DMS53 treated with DMSO at 0.1 percent for 48 hours (cell line): ENCODE data around the gene CEP104.

Source experiments
- DNase-seq: peaks from one replicate; lab custom pipeline; 2025; ENCODE audit not compliant: unreplicated experiment; lab: John Stamatoyannopoulos, UW

CEP104 gene

GRCh38 chr1:3894626-3895278 is 37.7 kb upstream of the CEP104 start:
- no peak for DNase-seq

DNA sequence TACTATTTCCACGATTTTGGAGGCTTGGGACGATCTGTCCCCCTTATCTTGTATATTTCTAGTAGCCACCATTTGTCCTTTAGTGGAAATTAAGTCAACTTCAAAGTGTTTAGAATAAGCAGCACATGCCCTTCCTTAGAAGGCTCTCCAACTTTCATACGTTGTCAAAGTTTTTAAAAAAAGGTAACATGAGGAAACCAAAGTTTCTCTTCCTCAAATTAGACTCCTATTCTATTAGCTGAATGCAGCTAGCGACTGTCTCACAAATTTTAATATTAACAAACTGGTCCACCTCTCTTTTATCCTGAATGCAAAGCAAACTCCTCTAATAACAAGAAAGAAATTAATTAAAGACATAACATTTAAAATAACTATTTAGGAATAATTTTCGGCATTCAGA is 36.2 kb upstream of the CEP104 start:
- DNase-seq: no peak

- DNase-seq: no peak
These were observed 35.7 kb upstream of the CEP104 start for GRCh38 chr1:3892748-3893147.

DNA sequence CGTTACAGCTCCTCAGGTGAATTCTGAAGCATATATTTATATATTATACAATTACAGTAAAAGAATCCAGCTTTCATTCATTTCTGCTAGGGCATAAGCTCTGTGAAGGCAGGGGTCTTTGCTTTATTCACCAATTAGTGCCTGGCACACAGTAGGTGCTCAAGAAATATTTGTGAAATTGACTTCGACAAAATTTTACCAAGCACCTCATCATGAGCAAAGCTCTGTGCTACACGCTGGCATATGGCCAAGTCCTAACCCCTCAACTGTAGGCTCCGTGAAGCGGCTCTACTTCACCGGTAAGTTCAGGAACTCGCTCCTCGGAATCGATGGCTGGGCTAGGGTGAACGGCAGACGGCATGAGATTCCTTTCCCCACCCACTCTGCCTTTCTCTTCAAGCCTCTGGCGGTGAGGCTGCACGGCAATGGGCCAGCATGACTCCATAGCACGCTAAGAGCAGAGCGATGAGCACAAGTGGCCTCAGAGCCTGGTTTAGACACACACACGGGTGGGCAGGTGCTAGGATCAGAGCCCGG is 34.4 kb upstream of the CEP104 start:
- DNase-seq: no peak

- DNase-seq: no peak
These were observed 33.6 kb upstream of the CEP104 start for GRCh38 chr1:3890389-3891328.

DNA sequence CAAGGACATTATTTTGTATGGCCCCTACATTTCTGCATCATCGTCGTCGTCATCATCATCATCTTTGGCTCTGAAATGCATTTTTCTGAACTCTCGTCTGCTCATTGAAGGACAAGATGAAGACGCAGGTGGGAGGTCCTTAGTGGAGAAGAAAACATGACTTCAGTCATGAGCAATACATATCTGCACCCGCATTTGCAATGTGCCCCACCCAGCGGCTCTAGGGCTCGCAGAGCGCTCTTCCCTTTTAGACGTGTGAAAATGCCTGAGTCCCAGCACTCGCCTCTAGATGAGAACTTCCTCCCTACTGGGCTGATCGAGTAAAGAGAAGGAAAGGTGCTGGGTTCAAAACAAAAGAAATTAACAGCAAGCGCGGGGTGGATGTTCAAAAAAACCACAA is 32.9 kb upstream of the CEP104 start:
- DNase-seq: no peak

GRCh38 chr1:3888301-3888700 is 31.3 kb upstream of the CEP104 start:
- no peak for DNase-seq

DNA sequence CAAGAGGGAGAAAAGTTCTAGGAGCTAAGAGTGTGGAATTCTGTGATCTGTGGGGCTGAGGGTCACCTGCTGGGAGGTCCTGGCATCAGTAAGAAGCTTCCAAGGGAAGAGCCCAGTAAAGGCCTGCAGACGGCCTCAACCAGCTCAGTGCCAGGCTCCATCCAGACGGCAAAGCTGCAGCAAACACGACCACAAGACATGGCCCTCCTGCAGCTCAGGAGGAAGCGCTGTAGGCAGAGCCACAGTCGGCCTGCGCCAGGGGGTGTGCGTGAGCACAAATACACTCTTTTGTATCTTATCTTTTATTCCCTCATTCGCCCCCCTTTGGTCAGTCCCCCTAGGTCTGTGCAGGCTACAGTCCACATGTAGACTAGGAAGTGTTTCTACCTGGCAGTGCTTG is 29.7 kb upstream of the CEP104 start:
- DNase-seq: no peak

DNA sequence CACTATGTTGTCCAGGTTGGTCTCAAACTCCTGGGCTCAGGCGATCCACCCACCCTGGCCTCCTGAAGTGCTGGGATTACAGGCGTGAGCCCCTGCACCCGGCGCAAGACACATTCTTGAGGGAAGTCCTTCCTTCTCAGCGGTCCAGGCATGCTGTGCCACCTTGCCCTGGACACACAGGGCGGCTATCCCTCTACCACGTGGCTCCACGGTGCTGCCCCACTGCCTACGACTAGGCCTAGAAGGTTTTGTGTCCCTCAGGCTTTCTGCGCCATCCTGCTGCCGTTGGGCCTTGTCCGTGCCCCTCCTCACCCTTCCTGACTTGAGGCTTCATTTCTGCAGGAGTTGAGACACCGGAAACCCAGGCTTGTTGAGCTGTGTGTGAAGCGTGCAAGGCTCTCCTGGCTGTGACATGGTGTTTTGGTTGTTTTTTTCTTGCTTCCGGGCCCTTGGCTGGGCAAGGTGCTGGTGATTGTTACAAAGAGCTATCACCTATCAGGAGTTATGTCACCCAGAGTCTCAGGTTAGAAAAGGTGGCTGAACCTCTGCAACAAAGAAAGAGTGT is 29.2 kb upstream of the CEP104 start:
- no peak for DNase-seq

- DNase-seq: no peak
These were observed 28.6 kb upstream of the CEP104 start for GRCh38 chr1:3885611-3886010.

- no peak for DNase-seq
These were observed 28.0 kb upstream of the CEP104 start for GRCh38 chr1:3884966-3885365.

DNA sequence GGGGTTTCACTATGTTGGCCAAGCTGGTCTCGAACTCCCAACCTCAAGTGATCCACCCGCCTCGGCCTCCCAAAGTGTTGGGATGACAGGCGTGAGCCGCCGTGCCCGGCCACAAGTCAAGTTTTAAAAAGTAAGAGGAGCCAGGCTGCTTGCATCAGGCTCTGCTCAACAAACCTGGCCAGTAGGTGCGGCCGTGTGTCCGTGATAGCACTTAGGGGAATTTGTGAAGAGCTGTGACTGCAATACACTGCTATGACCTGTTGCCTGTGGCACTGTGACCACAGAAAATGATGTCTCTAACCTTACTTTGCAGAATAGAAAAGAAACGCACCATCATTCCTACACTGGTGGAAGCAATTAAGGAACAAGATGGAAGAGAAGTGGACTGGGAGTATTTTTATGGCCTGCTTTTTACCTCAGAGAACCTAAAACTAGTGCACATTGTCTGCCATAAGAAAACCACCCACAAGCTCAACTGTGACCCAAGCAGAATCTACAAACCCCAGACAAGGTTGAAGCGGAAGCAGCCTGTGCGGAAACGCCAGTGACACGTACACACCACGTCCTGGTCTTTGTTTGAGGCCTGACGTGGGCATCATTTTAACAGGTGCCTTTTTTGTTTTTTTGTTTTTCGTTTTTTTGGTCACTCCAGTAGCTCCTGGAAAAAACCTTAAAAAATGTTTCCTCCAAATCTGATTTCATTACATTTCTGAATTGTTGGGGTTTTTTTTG is 26.3 kb upstream of the CEP104 start:
- no peak for DNase-seq

DNA sequence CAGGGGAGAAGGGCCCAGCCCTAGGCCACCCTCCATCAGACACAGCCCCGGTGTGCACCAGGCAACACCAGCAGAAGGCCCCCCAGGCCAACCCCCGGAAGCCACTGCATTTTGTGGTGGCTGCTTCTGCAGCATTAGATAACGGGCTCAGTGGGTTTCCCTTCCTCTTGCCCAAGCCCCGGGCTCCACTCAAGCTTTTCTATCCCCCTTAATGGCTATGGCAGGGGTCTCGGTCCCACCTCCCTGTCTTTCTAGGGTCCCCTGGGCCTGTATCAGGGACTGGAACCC is 24.1 kb upstream of the CEP104 start:
- no peak for DNase-seq

- DNase-seq: no peak
These were observed 23.6 kb upstream of the CEP104 start for GRCh38 chr1:3880429-3881192.

DNA sequence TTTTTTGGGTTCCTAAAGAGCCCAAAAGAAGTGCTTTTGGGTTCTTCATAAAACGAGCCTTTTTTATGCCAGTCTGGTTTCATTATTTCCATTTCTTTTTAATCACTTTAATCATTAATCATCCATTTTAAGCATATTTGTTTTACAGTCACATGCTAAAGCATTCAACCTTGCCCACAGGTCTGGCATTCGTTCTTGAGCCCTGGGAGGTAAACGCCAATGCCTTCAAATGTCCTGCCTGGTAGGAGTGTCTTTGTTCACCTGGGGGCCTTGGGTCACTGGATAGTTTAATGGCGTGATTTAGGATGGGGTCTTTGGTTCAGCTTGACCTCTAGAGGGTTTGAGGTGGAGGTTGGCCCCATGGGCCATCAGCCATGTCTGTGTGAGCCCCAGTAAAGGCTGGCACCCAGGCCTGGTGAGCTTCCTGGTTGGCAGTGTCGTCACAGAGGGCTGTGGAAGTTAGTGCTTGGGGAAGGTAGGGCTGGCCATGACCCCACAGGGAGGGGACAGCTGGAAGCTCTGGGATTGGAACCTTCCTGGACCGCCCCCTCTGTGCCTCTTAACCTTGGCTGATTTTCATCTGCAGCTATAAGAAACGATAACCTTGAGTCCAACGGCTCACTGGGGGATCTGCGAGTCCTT is 22.9 kb upstream of the CEP104 start:
- DNase-seq: no peak

GRCh38 chr1:3879099-3879498 is 22.1 kb upstream of the CEP104 start:
- DNase-seq: no peak

- no peak for DNase-seq
These were observed 19.7 kb upstream of the CEP104 start for GRCh38 chr1:3876716-3877115.

DNA sequence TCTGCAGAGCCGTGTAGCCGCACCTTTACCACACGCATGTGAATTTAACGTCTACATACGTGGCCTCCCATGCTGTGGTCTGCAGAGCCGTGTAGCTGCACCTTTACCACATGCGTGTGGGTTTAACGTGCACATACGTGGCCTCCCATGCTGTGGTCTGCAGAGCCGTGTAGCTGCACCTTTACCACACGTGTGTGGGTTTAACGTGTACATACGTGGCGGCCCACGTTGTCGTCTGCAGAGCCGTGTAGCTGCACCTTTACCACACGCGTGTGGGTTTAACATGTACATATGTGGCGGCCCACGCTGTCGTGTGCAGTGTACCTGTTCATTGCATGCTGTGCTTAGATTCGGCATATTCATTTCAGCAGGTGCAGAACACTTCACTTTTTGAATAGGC is 17.7 kb upstream of the CEP104 start:
- no peak for DNase-seq

DNA sequence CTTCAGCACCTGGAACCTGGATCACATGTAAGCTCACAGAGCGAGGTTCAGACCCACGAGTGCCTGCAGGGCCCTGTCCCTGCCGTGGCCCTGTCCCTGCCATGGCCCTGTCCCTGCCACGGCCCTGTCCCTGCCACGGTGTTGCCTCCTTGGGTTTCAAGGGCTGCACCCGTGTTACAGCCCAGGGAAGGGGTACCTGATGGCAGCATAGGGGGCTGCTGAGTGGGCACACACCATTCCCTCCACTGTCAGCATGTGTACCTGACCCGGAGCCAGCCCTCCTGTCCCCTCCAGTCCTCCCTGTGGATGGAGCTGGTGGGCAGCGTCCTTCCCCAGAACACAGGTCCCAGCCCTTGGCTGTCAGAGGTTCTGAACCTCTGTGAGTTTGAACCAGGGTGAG is 15.5 kb upstream of the CEP104 start:
- no peak for DNase-seq

GRCh38 chr1:3871451-3871805 is 14.4 kb upstream of the CEP104 start:
- DNase-seq: no peak
